ENCODE results near the gene IMMP2L. TPM values are rescaled to one million over a fixed set of nuclear protein-coding genes. Genes with fewer than 3 reads are reported as not detected.

Gene IMMP2L
- total and polyA plus RNA-seq, 4 donors: 7.3 to 21.1 (median 12.4) TPM

DNA sequence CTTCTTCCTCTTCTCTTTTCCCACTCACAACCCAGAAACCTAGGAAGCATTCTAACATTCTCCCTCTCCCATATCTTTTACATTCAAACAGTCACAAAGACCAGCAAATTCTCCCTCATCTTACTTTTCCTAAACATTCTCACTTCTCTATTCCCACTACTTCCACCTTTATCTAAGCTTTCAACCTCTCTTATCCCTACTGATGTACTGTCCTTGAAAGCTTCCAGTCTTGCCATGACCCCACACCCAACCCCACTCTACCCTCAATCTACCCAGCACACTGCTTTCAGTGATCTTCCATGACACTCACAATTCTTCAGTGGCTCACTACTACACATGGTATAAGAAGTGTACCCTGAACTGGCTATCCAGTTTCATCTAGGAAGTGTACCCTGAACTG is 5.3 kb downstream of the IMMP2L start (continued):
- no peak for TF ChIP-seq REST (IDR thresholded peaks at IDR 0.05)
- TF ChIP-seq MAX (IDR thresholded peaks at IDR 0.05): no peak
- no peak for TF ChIP-seq RXRA (IDR thresholded peaks at IDR 0.05)
- TF ChIP-seq HNF4G (IDR thresholded peaks at IDR 0.05): no peak
- TF ChIP-seq YY1 (IDR thresholded peaks at IDR 0.05): no peak
- no peak for TF ChIP-seq FOXA2 (IDR thresholded peaks at IDR 0.05)
- no peak for TF ChIP-seq SP1 (IDR thresholded peaks at IDR 0.05)
- TF ChIP-seq NR2F2 (IDR thresholded peaks at IDR 0.05): no peak
- no peak for TF ChIP-seq TAF1 (conservative IDR thresholded peaks at IDR 0.05)

DNA sequence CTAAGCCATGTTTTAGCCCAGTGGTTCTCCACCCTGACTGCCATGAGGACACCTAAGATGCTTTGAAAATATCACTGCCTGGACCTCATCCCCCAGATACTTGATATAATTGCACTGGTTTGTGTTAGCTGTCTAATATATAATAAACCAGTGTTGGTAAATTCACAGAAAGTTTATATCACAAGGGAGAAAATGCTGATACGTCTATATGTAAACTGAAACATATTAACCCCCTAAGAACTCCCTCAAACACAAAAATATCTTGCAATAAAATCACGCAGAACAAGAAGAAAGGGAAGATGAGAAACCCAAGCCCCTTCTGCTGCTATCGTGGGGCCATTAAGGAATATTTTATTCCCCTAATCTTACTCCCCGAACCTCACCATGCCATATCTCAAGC is 8.2 kb downstream of the IMMP2L start:
- no peaks in the 10 kb centered on the region for H3K9me3 ChIP-seq (ENCODE audit: control insufficient read depth in 4 of 4, low read length in 3 of 4)
- TF ChIP-seq SP1 (IDR thresholded peaks at IDR 0.05): no peak
- TF ChIP-seq, protein P1, sequence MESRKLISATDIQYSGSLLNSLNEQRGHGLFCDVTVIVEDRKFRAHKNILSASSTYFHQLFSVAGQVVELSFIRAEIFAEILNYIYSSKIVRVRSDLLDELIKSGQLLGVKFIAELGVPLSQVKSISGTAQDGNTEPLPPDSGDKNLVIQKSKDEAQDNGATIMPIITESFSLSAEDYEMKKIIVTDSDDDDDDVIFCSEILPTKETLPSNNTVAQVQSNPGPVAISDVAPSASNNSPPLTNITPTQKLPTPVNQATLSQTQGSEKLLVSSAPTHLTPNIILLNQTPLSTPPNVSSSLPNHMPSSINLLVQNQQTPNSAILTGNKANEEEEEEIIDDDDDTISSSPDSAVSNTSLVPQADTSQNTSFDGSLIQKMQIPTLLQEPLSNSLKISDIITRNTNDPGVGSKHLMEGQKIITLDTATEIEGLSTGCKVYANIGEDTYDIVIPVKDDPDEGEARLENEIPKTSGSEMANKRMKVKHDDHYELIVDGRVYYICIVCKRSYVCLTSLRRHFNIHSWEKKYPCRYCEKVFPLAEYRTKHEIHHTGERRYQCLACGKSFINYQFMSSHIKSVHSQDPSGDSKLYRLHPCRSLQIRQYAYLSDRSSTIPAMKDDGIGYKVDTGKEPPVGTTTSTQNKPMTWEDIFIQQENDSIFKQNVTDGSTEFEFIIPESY (IDR thresholded peaks at IDR 0.05): no peak
- no peak for TF ChIP-seq GABPA (IDR thresholded peaks at IDR 0.05 in 1 of 2, conservative IDR thresholded peaks at IDR 0.05 in 1 of 2)
- TF ChIP-seq HNF4A (conservative IDR thresholded peaks at IDR 0.05): no peak
- TF ChIP-seq CTCF (IDR thresholded peaks at IDR 0.05; ENCODE audit: low read depth, low read length, missing input control): no peak
- TF ChIP-seq REST (IDR thresholded peaks at IDR 0.05): no peak
- DNase-seq (ENCODE audit: low spot score): no peak
- no peak overlapping the region for H3K9ac ChIP-seq (ENCODE audit: low read depth in 1 of 2, low read length in 2 of 2)
- no peaks in the 10 kb centered on the region for H3K27me3 ChIP-seq (ENCODE audit: control insufficient read depth in 4 of 4, insufficient read depth in 4 of 4, low read length in 3 of 4)
- 48% methylated on average over 4 of the region's 4 CpGs for WGBS
- peaks cover 0 to 2% (median 0%) of the 10 kb centered on the region in 4 donors for H3K4me1 ChIP-seq (ENCODE audit: control insufficient read depth in 4 of 4, insufficient read depth in 4 of 4, low read length in 3 of 4)
- H3K36me3 ChIP-seq (ENCODE audit: control insufficient read depth in 4 of 4, insufficient read depth in 3 of 4, low read depth in 1 of 4, low read length in 3 of 4): peaks cover 1 to 27% (median 17%) of the 10 kb centered on the region in 4 donors
- H3K4me3 ChIP-seq (ENCODE audit: low read depth in 1 of 3, low read length in 3 of 3): no peak overlapping the region
- H3K27ac ChIP-seq (ENCODE audit: low read depth in 1 of 2, low read length in 2 of 2): no peak overlapping the region

Measured in liver (tissue), 9 donors.